Thoracic aorta (tissue), 2 donors: ENCODE measurements around the gene XKRX. TPM values are rescaled to one million over a fixed set of nuclear protein-coding genes. Genes with fewer than 3 reads are reported as not detected.

ENCODE experiments used
- ATAC-seq: fragments of 150-250 bp; one replicate; pipeline ENCODE4 v1.8.0; 2017; ENCODE audit warnings: low read depth; ENCODE audit not compliant: insufficient number of reproducible peaks, low FRiP score
- DNase-seq: peaks from one replicate; pipeline ENCODE4 v3.0.0-alpha.2; 2020; ENCODE audit warnings: low spot score
- H3K27ac ChIP-seq, 2 donors: fragments of 200-600 bp; sonication (generic); 1 replicate in 1 of 2; 2 replicates in 1 of 2; pipeline ENCODE4 v1.5.1; 2016; ENCODE audit warnings: mild to moderate bottlenecking in 2 of 2, moderate library complexity in 2 of 2
- H3K27me3 ChIP-seq: fragments of 200-600 bp; sonication (generic); replicated peaks from 2 replicates; pipeline ENCODE4 v1.6.0; 2016; ENCODE audit warnings: mild to moderate bottlenecking; ENCODE audit not compliant: insufficient read depth
- H3K36me3 ChIP-seq: fragments of 200-600 bp; sonication (generic); one replicate; pipeline ENCODE4 v1.5.1; 2016
- H3K4me1 ChIP-seq, 2 donors: fragments of 200-600 bp; sonication (generic); 1 replicate in 1 of 2; 2 replicates in 1 of 2; pipeline versions ENCODE4 v1.5.1 to v1.6.0; 2016; ENCODE audit warnings: low read depth in 2 of 2, mild to moderate bottlenecking in 1 of 2; ENCODE audit not compliant: control insufficient read depth in 1 of 2
- H3K4me3 ChIP-seq: fragments of 200-600 bp; sonication (generic); 2 replicates; pipeline ENCODE4 v1.5.1; 2016; ENCODE audit warnings: mild to moderate bottlenecking
- H3K9me3 ChIP-seq: fragments of 200-600 bp; sonication (generic); 2 replicates; pipeline ENCODE4 v1.5.1; 2016
- total RNA-seq, 2 donors: library from RNA; depleted of rRNA; stranded (reverse); fragments of >200 nt; gene quantifications; one replicate each; pipeline versions ENCODE4 v1.1.0 to v1.2.3, GENCODE V29; 2016
- TF ChIP-seq, protein P1 (sequence below): fragments of 200-600 bp; sonication (generic); IDR thresholded peaks from one replicate; pipeline ENCODE4 v1.5.1; 2019; ENCODE audit warnings: antibody characterized with exemption

XKRX gene
- total RNA-seq: 1 to 10 TPM in 1 of 2 donors, under 1 TPM in 1; 0.14 to 1.6 TPM

DNA sequence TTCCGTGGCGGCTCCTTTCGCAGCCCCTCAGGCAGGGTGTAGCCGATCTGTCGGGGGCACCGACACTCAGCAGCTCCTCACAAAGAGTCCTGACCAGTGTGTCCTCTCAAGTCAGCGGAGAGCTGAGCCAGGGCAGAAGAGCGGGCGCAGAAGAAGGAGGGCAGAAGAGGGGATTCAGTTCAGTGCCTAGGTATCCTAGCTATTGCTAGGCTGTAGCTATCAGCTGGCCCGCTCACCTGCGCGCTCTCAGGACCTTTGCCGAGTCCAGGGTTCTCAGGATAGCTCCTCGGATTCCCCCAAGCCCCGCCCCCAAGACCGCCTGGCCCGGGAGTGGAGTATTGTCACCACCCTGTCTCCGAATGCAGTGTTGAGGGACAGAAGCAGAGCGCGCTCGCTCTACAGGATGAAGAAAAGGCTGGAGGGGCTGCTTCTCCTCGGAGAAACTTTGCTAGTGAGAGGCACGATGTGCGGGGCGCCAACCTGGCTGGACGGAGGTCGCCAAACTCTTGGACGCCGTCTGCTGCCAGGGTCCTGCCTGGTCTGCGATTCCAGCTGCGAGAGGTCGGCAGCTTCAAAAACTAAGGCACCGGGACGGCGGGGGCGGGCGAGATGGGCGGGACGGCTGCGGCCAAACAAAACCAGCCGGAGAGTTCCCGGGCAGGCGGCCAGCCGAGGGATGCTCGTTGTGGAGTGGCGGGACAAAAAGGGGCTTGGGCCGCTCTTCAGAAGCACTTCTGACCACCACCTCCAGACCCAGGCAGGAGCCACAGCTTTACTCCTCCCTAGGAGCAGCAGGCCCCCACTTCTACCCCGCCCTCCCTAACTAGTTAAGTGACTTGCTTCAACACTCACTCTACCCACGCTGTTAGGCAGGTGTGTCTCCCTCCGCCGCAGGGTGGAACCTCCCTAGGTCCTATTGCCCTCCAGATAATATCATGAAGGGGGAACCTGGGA is at the start of gene XKRX:
Gene XKRX, minus strand, starts transcription at position 258 of the 954 bp plus-strand sequence. CDS start 613 bp downstream, outside the sequence.
- TF ChIP-seq, protein P1, sequence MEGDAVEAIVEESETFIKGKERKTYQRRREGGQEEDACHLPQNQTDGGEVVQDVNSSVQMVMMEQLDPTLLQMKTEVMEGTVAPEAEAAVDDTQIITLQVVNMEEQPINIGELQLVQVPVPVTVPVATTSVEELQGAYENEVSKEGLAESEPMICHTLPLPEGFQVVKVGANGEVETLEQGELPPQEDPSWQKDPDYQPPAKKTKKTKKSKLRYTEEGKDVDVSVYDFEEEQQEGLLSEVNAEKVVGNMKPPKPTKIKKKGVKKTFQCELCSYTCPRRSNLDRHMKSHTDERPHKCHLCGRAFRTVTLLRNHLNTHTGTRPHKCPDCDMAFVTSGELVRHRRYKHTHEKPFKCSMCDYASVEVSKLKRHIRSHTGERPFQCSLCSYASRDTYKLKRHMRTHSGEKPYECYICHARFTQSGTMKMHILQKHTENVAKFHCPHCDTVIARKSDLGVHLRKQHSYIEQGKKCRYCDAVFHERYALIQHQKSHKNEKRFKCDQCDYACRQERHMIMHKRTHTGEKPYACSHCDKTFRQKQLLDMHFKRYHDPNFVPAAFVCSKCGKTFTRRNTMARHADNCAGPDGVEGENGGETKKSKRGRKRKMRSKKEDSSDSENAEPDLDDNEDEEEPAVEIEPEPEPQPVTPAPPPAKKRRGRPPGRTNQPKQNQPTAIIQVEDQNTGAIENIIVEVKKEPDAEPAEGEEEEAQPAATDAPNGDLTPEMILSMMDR: no peak
- DNase-seq (no peak), ATAC-seq (no peak)

DNA sequence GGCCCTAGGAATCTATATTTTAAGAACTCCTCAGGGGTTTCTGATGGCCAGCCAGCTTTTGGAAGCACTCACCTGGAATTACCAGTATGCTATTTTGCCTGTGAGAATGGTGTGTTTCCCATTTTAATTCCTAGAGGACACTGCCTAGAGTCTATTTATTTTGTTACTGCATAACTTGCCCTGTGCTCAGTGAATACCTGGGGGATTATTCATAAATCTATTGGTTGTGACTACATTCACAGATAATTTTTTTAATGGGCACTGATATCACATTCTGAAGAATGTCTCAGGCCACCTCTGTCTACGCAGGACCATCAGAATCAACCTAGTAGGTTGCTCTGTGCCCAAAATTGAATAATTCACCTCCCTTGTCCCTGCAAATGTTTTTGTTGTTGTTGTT is 47.5 kb upstream of the XKRX start:
- no peaks in the 10 kb centered on the region for H3K4me1 ChIP-seq
- no peak overlapping the region for H3K4me3 ChIP-seq
- no peaks in the 10 kb centered on the region for H3K27me3 ChIP-seq
- H3K27ac ChIP-seq: no peak overlapping the region
- ATAC-seq (no peak), DNase-seq (no peak)
- no peaks in the 10 kb centered on the region for H3K36me3 ChIP-seq
- TF ChIP-seq, protein P1: no peak
- H3K9me3 ChIP-seq: no peaks in the 10 kb centered on the region

More for the DNA sequence above, at the start of gene XKRX:
- H3K27me3 ChIP-seq: no peaks in the 10 kb centered on the region
- H3K4me3 ChIP-seq: peak within 1 kb of the TSS; percentile 66
- H3K27ac ChIP-seq: no peak within 1 kb of the TSS
- H3K4me1 ChIP-seq: no peaks in the 10 kb centered on the region
- H3K9me3 ChIP-seq: no peaks in the 10 kb centered on the region
- H3K36me3 ChIP-seq: no peaks in the 10 kb centered on the region

DNA sequence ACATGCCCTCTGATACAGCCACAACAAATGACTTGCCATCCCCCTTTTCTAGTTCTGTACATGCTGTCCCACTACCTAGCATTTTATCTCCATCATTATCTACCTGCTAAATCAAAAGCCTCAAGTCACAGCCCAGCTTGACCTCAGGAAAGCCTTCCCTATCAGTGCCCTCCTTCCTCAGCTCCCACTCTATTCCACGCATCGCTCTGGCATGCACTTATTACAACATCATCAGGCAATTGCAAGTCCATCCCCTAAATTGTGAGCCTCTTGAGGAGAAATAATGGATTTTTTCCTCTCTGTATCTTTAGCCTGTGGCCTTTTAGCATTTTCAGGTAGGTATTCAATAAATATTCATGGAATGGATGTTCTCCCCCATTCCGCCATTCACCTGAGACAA is 46.5 kb upstream of the XKRX start:
- no peak for DNase-seq
- no peaks in the 10 kb centered on the region for H3K4me1 ChIP-seq
- TF ChIP-seq, protein P1: no peak
- no peak overlapping the region for H3K4me3 ChIP-seq
- no peak overlapping the region for H3K27ac ChIP-seq
- ATAC-seq: no peak
- H3K9me3 ChIP-seq: no peaks in the 10 kb centered on the region
- no peaks in the 10 kb centered on the region for H3K36me3 ChIP-seq
- no peaks in the 10 kb centered on the region for H3K27me3 ChIP-seq

DNA sequence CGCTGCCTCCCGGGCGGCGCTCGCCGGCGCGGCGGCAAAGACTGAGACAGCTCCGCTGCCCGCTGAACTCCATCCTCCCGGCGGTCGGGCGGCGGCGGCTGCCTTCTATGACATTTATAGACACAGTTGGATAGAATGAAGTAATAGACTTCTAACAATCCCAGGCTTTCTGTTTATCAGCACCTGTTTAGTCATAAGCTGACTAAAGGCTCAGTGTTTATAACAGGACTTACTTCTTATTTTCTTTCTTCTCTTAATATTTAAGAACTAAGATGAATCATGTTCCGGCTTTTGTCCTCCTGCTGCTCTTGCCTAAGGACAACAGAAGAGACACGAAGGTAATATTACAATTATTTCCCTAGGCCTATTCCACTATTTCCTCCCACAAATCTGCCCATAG is 44.7 kb upstream of the XKRX start:
- no peak for ATAC-seq
- no peaks in the 10 kb centered on the region for H3K9me3 ChIP-seq
- no peak overlapping the region for H3K27ac ChIP-seq
- no peaks in the 10 kb centered on the region for H3K27me3 ChIP-seq
- no peak for DNase-seq
- no peak overlapping the region for H3K4me3 ChIP-seq
- H3K36me3 ChIP-seq: no peaks in the 10 kb centered on the region
- TF ChIP-seq, protein P1: no peak
- no peaks in the 10 kb centered on the region for H3K4me1 ChIP-seq

DNA sequence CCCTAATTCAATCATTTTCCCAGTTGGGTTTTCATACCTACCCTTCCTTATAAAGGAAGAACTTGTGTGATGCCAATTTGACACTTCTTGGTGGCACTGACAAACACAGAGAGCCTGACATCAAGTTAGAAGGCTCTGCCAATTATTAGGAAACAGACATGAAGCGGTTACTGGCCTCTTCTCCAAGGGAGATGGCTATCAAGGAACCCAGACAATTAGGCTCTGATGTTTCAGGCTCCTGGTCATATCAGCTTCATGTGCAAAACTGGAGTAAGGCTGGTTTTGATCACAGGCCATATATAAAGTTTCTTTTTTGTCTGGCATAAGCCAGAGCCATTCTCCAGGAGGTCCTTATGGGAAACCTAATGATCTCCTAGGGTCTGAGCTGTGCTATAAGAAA is 41.2 kb upstream of the XKRX start:
- no peak for ATAC-seq
- no peaks in the 10 kb centered on the region for H3K9me3 ChIP-seq
- H3K27ac ChIP-seq: no peak overlapping the region
- H3K4me1 ChIP-seq: no peaks in the 10 kb centered on the region
- DNase-seq: no peak
- no peak overlapping the region for H3K4me3 ChIP-seq
- H3K36me3 ChIP-seq: no peaks in the 10 kb centered on the region
- no peaks in the 10 kb centered on the region for H3K27me3 ChIP-seq
- TF ChIP-seq, protein P1: no peak
